Measurements from ENCODE around the gene IHH.

IHH gene

DNA sequence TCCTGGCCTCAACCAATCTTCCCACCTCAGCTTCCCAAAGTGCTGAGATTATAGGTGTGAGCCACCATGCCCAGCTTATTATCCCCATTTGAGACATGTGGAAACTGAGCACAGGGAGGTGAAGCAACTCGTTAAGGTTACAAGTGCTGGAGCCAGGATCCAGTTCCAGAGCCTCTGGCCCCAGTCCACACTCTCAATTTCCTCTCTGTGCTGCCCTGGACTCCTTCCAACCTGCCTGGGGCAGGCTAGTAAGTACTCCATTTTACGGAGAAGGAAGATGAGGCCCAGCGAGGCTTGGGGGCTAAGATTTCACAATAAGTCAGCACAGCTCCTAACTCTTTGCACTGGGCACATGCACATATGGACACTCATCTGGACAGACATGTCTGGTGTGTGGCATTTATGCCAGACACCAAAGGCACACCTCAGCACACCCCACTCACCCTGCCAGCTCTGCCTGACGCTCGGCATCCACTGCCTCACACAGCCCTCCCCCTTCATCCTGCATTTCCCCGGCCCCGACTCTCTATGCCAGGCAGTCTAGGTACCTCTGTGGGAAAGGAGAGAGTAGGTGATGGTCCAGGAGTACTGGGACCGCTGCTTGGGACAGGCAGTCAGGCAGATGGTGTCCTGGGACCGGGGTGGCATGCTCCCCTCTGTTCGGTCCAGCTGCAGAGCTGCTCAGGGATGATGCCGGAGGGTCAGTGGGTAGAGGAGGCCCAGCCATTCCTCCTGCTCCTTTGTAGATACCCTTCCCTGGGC, 39.9 kb downstream of the IHH start:
- DNase-seq (ENCODE audit: low read depth): no peak

DNA sequence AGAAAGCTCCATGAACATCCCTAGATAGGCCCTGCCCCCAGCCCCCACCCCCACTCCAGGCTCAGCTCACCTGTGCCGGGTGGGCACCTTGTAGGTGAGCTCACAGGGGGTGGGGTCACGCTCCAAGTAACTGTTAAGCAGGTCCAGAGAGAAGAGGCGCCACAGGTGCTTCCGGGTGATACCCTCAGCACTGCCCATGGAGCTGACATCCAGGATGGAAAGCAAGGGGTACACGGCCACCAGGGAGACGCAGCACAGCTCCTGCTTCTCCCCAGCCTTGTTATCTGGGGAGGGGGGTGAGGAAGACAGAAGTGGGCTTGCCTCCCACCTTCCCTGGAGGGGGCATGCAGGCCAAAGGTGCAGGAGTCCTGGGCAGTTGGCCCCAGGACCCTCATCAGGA, 41.3 kb downstream of the IHH start:
- DNase-seq (ENCODE audit: low read depth): no peak

DNA sequence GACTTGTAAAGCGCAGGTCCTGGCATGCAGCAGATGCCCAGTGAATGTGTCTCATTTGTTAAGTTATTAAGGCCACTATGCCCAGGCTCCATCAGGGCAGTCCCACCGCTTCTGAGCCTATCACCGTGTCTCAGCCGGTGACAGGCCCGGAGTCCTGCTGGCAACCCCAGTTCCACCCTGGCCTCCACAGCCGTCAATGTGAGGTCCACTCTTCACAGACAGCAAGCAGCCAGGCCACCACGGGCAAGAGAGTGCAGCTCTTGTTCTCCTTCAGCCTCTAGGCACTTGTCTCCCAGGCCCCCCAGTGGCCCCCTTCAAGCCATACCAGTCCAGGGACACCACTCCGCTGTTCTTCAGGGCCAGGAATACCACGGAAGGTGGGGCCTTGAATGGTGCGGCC, 42.0 kb downstream of the IHH start:
- DNase-seq (ENCODE audit: low read depth): no peak

DNA sequence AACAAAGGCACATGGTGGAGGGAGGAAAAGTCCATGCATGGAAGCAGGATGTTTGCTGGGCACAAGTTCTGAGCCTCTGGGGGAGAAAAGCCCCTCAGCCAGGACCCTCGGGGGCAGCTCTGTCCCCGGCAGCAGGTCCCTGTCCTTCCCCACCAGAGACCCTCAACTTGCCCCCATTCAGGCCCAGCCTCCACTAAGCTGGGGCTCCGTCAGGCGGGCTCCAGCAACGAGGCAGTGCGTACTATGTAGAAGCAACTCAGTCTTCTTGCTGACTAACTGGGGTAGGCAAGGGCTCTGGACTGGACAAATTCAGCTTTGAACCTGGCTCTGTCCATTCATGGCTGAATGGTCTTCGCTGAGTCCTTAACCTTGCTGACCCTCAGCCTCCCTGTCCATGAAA, 42.4 kb downstream of the IHH start:
- no peak for DNase-seq (ENCODE audit: low read depth)

DNA sequence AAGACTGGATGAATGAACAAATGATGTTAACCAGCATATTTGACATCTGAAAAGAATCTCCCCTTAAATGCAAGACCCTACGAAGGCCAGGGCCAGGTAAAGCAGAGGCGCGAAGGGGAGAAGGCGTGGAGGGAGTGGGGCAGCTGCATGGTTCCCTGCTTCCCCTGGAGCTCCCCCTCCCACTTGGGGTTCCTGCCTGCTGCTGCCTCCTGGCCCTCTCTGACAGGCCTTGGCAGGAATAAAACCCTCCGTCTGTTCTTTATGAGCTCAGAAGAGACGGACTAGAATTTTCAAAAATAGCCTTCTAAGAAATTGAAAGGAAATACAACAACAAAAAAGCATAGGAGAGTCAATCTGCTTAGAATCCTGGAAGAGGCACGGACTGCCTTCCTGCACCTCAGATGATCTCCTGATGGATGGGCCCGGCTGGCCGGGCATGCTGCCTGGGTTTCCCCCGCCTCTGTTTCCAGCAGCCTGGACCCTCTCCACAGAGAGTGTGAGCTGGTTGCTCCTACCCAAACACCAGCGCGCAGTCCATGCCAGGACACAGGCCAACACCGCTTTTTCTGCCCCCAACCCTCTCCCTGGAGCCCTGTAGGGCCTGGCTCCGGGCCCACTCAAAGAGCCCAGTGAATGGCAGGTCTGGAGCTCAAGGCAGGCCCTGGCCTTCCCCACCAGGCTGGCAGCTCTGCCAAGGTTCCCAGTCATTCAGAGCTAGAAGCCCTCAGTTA, 43.4 kb downstream of the IHH start:
- no peak for DNase-seq (ENCODE audit: low read depth)

DNA sequence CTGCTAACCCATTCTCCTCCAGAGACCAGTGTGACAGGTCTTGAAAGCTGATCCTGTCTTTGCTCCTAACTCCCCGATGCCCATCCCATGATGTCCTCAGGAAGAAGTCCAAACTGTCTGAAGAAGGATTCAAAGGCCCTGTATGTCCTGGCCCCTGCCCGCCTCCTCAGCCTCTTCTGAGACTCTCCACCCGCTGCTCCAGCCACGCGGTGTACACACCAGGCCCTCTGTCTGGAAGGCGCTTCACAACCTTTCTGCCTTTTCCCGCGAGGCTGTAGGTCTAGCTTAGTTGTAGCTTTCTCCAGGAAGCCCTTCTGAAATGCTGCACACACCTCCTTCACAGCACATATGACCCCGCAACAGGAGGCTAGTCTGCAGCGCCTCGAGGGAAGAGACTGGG, 44.0 kb downstream of the IHH start:
- DNase-seq (ENCODE audit: low read depth): no peak

DNA sequence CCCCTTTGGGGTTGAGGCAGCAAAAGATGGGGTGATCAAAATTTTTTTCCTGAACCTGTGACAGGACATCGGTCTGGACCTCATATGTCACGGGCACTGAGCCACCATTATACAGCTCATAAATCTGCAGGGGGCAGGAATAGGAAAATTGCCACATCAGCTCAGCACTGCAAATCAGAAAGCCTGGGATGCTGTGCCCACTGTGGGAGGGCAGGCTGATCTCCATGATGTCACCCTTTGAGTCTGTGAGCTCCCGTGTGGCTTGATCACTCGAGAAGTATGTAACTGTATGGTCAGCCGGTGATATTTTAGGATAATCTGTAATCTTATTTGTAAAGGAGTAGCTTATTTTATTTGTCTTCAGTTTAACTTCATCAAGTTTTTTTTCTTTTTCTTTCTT, 49.8 kb downstream of the IHH start:
- DNase-seq (ENCODE audit: low read depth): no peak

DNA sequence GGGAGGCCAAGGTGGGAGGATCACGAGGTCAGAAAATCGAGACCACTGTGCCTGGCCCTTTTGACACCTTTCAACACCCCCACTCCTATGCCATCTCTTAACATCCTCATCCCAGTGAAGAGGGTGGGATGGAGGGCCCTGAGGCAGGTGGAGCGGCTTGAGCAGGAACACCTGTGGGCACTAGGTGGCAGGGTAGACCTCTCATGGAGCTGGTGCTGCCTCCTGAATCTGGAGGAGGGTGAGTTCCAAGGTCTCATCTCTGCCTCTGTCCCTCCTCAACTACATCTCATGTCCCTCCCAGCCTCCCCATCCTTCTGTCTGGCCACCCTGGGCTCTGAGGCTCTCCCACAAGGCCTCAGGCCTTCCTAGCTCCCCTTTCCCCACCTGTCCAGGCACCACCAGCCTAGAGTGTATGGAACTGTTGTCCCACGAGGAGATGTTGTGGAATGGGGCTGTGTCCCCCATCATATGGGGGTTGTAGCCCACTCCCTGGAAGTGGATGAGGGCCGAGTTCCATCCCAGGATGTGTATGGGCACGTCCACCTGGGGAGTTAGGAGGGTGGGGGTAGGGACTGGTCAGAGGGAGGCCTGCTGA, 50.5 kb downstream of the IHH start:
- DNase-seq (ENCODE audit: low read depth): no peak

DNA sequence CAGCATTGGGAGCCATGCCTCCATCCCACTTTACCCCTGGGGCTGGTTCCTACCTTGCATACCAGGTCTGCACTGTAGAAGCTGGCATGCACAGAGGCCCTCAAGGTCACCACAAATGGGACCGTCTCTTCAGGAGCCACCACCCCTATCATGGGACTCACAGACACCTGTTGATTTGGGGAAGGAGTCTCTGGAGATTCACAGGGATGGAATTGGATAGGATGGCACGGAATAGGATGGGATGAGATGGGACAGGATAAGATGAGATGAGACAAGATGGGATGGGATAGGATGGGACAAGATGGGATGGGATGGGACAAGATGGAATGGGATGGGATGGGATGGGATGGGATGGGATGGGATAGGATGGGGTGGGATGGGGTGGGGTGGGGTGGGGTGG, 51.4 kb downstream of the IHH start:
- no peak for DNase-seq (ENCODE audit: low read depth)
